Epithelial cell of proximal tubule (primary cell): ENCODE data around the gene ANK3. TPM values are rescaled to one million over a fixed set of nuclear protein-coding genes. Genes with fewer than 3 reads are reported as not detected.

ENCODE experiments used
- DNase-seq: peaks from one replicate; pipeline ENCODE4 v3.0.0-alpha.2; 2011; ENCODE audit warnings: low read depth
- H3K4me3 ChIP-seq: 2 replicates; pipeline ENCODE4 v1.5.1; 2011; ENCODE audit warnings: low read depth, mild to moderate bottlenecking, low read length
- total RNA-seq: library from RNA; depleted of rRNA; stranded (reverse); fragments of >200 nt; gene quantifications from 2 replicates; pipeline ENCODE4 v1.2.3, GENCODE V29; 2015
- TF ChIP-seq, protein P1 (sequence below): conservative IDR thresholded peaks from 2 replicates; pipeline ENCODE4 v1.5.1; 2012; ENCODE audit warnings: low read depth, mild to moderate bottlenecking, low read length

ANK3 gene
- total RNA-seq, 1 donor from 2014 or later = 6.6 TPM

DNA sequence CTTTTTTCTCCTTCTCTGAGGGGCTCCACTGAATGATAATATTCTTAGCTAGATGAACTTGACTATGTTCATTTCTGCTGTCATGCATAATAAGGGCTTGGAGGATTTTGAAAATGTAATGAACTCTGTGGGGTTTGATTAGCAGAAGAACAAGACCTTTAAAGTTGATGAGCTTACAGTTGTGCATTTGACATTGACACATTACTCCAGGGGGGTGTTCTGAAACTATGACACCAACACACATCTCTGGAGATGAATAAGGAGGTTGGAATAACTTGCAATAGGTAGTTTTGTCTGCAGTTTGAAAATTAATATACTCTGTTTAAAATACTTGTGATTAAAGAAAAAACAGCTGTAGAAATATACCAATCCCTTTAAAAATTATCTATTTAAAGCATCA, 80.3 kb downstream of the ANK3 start:
- no peak overlapping the region for H3K4me3 ChIP-seq
- no peak for DNase-seq
- TF ChIP-seq, protein P1, sequence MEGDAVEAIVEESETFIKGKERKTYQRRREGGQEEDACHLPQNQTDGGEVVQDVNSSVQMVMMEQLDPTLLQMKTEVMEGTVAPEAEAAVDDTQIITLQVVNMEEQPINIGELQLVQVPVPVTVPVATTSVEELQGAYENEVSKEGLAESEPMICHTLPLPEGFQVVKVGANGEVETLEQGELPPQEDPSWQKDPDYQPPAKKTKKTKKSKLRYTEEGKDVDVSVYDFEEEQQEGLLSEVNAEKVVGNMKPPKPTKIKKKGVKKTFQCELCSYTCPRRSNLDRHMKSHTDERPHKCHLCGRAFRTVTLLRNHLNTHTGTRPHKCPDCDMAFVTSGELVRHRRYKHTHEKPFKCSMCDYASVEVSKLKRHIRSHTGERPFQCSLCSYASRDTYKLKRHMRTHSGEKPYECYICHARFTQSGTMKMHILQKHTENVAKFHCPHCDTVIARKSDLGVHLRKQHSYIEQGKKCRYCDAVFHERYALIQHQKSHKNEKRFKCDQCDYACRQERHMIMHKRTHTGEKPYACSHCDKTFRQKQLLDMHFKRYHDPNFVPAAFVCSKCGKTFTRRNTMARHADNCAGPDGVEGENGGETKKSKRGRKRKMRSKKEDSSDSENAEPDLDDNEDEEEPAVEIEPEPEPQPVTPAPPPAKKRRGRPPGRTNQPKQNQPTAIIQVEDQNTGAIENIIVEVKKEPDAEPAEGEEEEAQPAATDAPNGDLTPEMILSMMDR = no peak

DNA sequence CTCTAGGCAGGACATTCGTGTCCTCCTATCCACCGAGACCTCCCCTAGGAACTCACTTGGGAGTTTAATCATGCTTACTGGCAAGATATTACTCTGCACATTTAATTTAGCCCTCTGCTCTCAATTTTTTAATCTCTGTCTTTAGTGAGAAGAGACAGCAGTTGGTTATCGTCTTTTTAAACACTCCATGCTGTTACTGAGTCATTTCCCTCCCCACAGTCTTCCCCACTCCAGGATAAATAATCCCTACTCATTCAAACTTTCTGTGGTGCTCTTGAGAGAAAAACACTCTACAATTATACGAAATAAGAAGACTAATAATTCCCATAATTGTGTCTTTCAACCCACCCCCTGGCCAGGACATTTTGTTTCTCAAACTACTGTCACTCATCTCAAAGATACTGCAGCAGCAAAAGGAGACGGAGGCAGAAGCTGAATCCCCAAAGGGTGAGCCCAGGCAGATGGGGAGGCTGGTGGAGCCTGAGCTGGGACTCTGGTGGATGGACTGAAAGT, 84.2 kb downstream of the ANK3 start:
- no peak overlapping the region for H3K4me3 ChIP-seq
- TF ChIP-seq, protein P1 = no peak
- DNase-seq = no peak

DNA sequence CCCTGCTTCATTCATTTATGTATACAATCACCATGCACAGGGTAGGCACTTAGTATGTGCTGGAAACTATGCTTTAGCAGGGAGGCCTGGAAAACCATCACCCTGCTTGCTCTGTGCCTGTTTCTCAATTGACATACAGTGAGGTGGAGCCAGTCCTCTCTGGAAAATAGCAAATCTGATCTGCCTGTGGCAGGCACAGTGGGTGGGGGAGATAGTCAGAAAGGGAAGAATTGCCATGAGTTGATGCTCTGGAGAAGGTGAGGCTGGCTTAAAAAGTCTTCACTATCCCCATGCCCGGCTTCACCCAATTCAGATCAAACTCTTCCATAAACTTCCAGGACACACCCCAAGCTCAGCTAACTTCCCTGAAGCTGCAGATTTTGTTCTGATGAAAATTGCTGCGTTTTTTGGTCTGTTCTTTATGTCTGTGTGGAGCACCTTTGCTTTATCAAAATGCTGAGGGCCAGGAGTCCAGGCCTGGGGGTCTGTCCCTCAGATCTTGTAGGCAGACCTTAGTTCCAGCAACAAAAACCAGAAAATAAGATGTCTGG, 84.8 kb downstream of the ANK3 start:
- TF ChIP-seq, protein P1 = no peak
- no peak for DNase-seq
- H3K4me3 ChIP-seq = no peak overlapping the region

DNA sequence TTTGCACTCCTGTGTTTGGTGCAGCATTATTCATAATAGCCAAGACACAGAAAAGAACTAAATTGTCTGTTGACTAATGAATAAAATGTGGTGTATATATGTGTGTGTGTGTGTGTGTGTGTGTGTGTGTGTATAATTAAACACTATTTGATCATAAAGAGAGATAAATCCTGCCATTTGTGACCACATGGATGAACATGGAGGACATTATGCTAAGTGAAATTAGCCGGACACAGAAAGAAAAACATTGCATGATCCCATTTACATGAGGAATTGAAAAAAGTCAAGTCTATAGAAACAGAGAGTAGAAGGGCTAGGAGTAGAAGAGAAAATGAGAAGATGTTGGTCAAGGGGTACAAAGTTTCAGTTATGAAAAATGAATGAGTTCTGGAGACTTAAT, 85.9 kb downstream of the ANK3 start:
- TF ChIP-seq, protein P1 = no peak
- DNase-seq = no peak
- H3K4me3 ChIP-seq = no peak overlapping the region

DNA sequence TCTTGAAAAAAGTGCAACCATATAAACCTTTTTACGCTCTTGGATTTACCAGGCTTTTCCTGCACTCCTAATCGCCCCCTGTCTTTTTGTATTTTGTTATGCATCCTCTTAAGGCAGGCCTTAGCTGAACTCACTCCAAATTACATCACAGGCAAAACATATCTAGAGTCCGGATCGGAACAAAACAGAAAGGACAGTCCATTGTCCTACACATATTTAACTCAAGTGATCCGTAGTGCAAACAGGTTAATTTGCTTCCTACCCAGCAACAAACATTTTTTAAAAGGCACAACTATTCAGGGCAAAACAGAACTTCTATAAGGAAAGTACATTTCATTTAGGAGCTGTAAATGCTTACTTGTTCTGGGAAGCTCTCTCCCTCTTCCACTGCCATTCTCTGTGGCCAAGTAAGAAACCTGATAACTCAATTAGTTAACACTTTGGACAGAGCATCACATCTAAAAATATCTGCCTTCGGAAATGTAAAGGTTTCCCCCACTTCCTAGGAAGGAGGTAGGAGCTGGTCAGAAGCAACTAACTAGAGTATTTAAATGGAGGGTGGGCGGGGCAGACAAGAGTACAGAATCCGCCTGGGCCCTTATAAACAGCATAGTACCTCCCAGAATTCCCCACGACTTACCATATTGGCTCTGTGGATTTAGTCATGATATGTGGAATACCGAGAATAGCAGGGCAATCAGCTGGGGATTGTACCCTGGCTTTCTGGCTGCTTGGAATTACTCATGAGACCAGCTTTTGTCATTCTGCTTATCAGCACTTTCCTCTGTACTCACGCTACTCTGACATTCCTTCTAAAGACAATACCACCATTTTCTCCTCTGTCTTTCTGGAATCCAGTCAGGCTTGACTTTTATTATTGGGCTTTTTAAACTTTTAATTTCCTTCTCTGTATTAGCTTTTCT, 89.5 kb downstream of the ANK3 start:
- H3K4me3 ChIP-seq = no peak overlapping the region
- TF ChIP-seq, protein P1 = no peak
- no peak for DNase-seq

DNA sequence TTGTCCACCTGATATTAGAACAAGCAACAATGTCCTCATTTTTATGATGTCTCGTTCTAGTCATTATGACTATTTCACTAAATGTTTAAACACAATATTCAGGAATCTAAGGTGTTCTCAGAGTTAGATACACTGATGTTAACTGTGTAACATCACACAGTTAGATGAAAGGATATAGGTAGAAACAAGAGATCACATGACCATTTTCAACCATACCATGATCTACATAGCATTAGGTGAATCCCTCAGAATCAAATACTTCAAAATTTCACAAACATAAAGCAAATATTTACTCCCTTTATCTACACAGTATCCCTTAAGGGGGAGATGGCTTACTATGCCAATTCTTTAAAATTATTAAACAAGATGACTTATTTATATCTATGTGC, 90.3 kb downstream of the ANK3 start:
- DNase-seq = no peak
- TF ChIP-seq, protein P1 = no peak
- H3K4me3 ChIP-seq = no peak overlapping the region
